SHP77 treated with DMSO at 0.1 percent for 48 hours (cell line): ENCODE measurements around the gene NOTUM.

Source experiments
- DNase-seq: peaks from one replicate; lab custom pipeline; 2025; lab: John Stamatoyannopoulos, UW

NOTUM gene

GRCh38 chr17:81909966-81910839 is 50.8 kb downstream of the NOTUM start:
- no peak for DNase-seq

GRCh38 chr17:81909231-81909630 is 51.8 kb downstream of the NOTUM start:
- DNase-seq: no peak

- DNase-seq: no peak
Measured at GRCh38 chr17:81908793-81909192, 52.2 kb downstream of the NOTUM start.

- no peak for DNase-seq
Measured at GRCh38 chr17:81907219-81908145, 53.5 kb downstream of the NOTUM start.

- no peak for DNase-seq
Measured at GRCh38 chr17:81906476-81907218, 54.3 kb downstream of the NOTUM start.

GRCh38 chr17:81905993-81906392 is 55.0 kb downstream of the NOTUM start:
- DNase-seq: no peak

- no peak for DNase-seq
Measured at GRCh38 chr17:81905424-81905875, 55.5 kb downstream of the NOTUM start.

- DNase-seq: no peak
Measured at GRCh38 chr17:81904600-81905423, 56.2 kb downstream of the NOTUM start.

- DNase-seq: no peak
Measured at GRCh38 chr17:81903896-81904599, 56.9 kb downstream of the NOTUM start.

- no peak for DNase-seq
Measured at GRCh38 chr17:81903415-81903831, 57.6 kb downstream of the NOTUM start.

- DNase-seq: no peak
Measured at GRCh38 chr17:81902653-81903414, 58.2 kb downstream of the NOTUM start.
